HL-60 (cell line): ENCODE results near the gene LZIC.

Experiments used
- DNase-seq, 2 experiments: peaks; one replicate each; pipeline ENCODE4 v3.0.0-alpha.2; 2010 to 2020; ENCODE audit warnings: low read depth in 1 of 2, low spot score in 1 of 2
- H3K27ac ChIP-seq: fragments of 250-450 bp; sonication (Bioruptor Pico); replicated peaks from 2 replicates; pipeline ENCODE4 v1.5.1; 2020; ENCODE audit warnings: mild to moderate bottlenecking, moderate library complexity
- H3K27me3 ChIP-seq: fragments of 250-450 bp; sonication (Bioruptor Pico); 2 replicates; pipeline ENCODE4 v1.5.1; 2021; ENCODE audit warnings: mild to moderate bottlenecking, moderate library complexity; ENCODE audit not compliant: insufficient read depth, poor library complexity, severe bottlenecking
- H3K4me3 ChIP-seq: replicated peaks from 2 replicates; pipeline ENCODE4 v1.5.1; 2011; ENCODE audit warnings: mild to moderate bottlenecking, control low read depth, low read length; ENCODE audit not compliant: insufficient read depth
- CTCF ChIP-seq: IDR thresholded peaks from one replicate; pipeline ENCODE4 v1.5.1; 2011; ENCODE audit warnings: low read length, control low read depth, inconsistent platforms; ENCODE audit not compliant: insufficient read depth
- GABPA ChIP-seq: IDR thresholded peaks from 2 replicates; pipeline ENCODE4 v1.6.1; 2012; ENCODE audit warnings: low read depth
- POLR2AphosphoS5 ChIP-seq: IDR thresholded peaks from 2 replicates; pipeline ENCODE4 v1.6.1; 2012; ENCODE audit warnings: low read depth
- REST ChIP-seq: IDR thresholded peaks from 2 replicates; pipeline ENCODE4 v1.6.1; 2012; ENCODE audit warnings: low read depth; ENCODE audit not compliant: insufficient replicate concordance
- SPI1 ChIP-seq: IDR thresholded peaks from 2 replicates; pipeline ENCODE4 v1.6.1; 2012; ENCODE audit warnings: low read depth, mild to moderate bottlenecking, borderline replicate concordance

Gene LZIC

GRCh38 chr1:9907441-9907840 is 35.8 kb downstream of the LZIC start:
- TF ChIP-seq SPI1: no peak
- TF ChIP-seq GABPA: no peak
- no peak for TF ChIP-seq POLR2AphosphoS5
- TF ChIP-seq REST: no peak
- TF ChIP-seq CTCF: no peak
- Histone ChIP-seq H3K4me3 (no peak overlapping the region), H3K27me3 (no peaks in the 10 kb centered on the region), H3K27ac (no peak overlapping the region)
- no peak for DNase-seq

- no peak overlapping the region for H3K4me3 ChIP-seq
- no peak for DNase-seq
- TF ChIP-seq CTCF (no peak), POLR2AphosphoS5 (no peak), REST (no peak), SPI1 (no peak), GABPA (no peak)
- no peak overlapping the region for H3K27ac ChIP-seq
- no peaks in the 10 kb centered on the region for H3K27me3 ChIP-seq
Observed at GRCh38 chr1:9906466-9906865, 36.7 kb downstream of the LZIC start.

GRCh38 chr1:9905010-9905409 is 38.2 kb downstream of the LZIC start:
- Histone ChIP-seq H3K27ac (no peak overlapping the region), H3K4me3 (no peak overlapping the region), H3K27me3 (no peaks in the 10 kb centered on the region)
- no peak for DNase-seq
- TF ChIP-seq SPI1: no peak
- no peak for TF ChIP-seq REST
- no peak for TF ChIP-seq CTCF
- no peak for TF ChIP-seq GABPA
